ENCODE data around the gene COBLL1. TPM values are rescaled to one million over a fixed set of nuclear protein-coding genes. Genes with fewer than 3 reads are reported as not detected.
A peak's percentile ranks its signal among the peaks of the same experiment; 100 is the strongest.

Gene COBLL1
- total and polyA plus RNA-seq, 2 experiments from 2014 or later = 19.6 to 33.5 TPM

GRCh38 chr2:164703915-164704706 is 137.5 kb downstream of the COBLL1 start:
- Histone ChIP-seq H3K27ac (no peak overlapping the region), H3K27me3 (no peaks in the 10 kb centered on the region), H3K9me3 (ENCODE audit: low read depth) (no peaks in the 10 kb centered on the region), H3K4me1 (ENCODE audit: low read depth) (no peaks in the 10 kb centered on the region), H3K4me3 (no peak overlapping the region), H3K36me3 (peaks cover 5% of the 10 kb centered on the region)
- DNase-seq (ENCODE audit: low read depth in 1 of 2, low spot score in 1 of 2) = no peak
- no peak for TF ChIP-seq CTCF (IDR thresholded peaks at IDR 0.05; ENCODE audit: low read depth, low read length)

GRCh38 chr2:164701565-164701964 is 140.1 kb downstream of the COBLL1 start:
- Histone ChIP-seq H3K9me3 (ENCODE audit: low read depth) (no peaks in the 10 kb centered on the region), H3K36me3 (peaks cover 5% of the 10 kb centered on the region), H3K4me1 (ENCODE audit: low read depth) (no peaks in the 10 kb centered on the region), H3K27ac (no peak overlapping the region), H3K27me3 (no peaks in the 10 kb centered on the region), H3K4me3 (no peak overlapping the region)
- TF ChIP-seq CTCF (IDR thresholded peaks at IDR 0.05; ENCODE audit: low read depth, low read length) = no peak
- no peak for DNase-seq (ENCODE audit: low read depth in 1 of 2, low spot score in 1 of 2)

GRCh38 chr2:164700390-164700789 is 141.2 kb downstream of the COBLL1 start:
- peaks cover 5% of the 10 kb centered on the region for H3K36me3 ChIP-seq
- no peak for DNase-seq (ENCODE audit: low read depth in 1 of 2, low spot score in 1 of 2)
- no peak for TF ChIP-seq CTCF (IDR thresholded peaks at IDR 0.05; ENCODE audit: low read depth, low read length)

GRCh38 chr2:164697688-164698461 is 143.7 kb downstream of the COBLL1 start:
- Histone ChIP-seq H3K27ac (no peak overlapping the region), H3K9me3 (ENCODE audit: low read depth) (no peaks in the 10 kb centered on the region), H3K4me1 (ENCODE audit: low read depth) (peaks cover 5% of the 10 kb centered on the region), H3K27me3 (no peaks in the 10 kb centered on the region), H3K36me3 (no peaks in the 10 kb centered on the region), H3K4me3 (no peak overlapping the region)
- peak; percentile 18 to 45 for DNase-seq (ENCODE audit: low read depth in 1 of 2, low spot score in 1 of 2)
- peak; percentile 65 for TF ChIP-seq CTCF (IDR thresholded peaks at IDR 0.05; ENCODE audit: low read depth, low read length)

More at GRCh38 chr2:164700390-164700789, 141.2 kb downstream of the COBLL1 start:
- Histone ChIP-seq H3K9me3 (ENCODE audit: low read depth) (no peaks in the 10 kb centered on the region), H3K4me1 (ENCODE audit: low read depth) (peaks cover 3% of the 10 kb centered on the region), H3K27me3 (no peaks in the 10 kb centered on the region), H3K4me3 (no peak overlapping the region), H3K27ac (no peak overlapping the region)

- Histone ChIP-seq H3K4me1 (ENCODE audit: low read depth) (peaks cover 5% of the 10 kb centered on the region), H3K9me3 (ENCODE audit: low read depth) (no peaks in the 10 kb centered on the region), H3K4me3 (no peak overlapping the region), H3K27ac (no peak overlapping the region), H3K27me3 (no peaks in the 10 kb centered on the region), H3K36me3 (no peaks in the 10 kb centered on the region)
- TF ChIP-seq CTCF (IDR thresholded peaks at IDR 0.05; ENCODE audit: low read depth, low read length) = no peak
- peak in 1 of 2 donors; percentile 7 for DNase-seq (ENCODE audit: low read depth in 1 of 2, low spot score in 1 of 2)
These were observed 145.0 kb downstream of the COBLL1 start for GRCh38 chr2:164696634-164697033.
